Loucy (cell line): ENCODE results near the gene HARS1.

Experiments
- H2AFZ ChIP-seq: fragments of 200-600 bp; sonication (generic); 2 replicates; pipeline ENCODE4 v1.6.0; 2016; ENCODE audit warnings: antibody characterized with exemption, mild to moderate bottlenecking, low read length, moderate library complexity
- H3F3A ChIP-seq: fragments of 200-600 bp; 2 replicates; pipeline ENCODE4 v1.6.0; 2016; ENCODE audit warnings: antibody characterized with exemption, low read depth, mild to moderate bottlenecking
- H3K27me3 ChIP-seq: fragments of 200-600 bp; sonication (generic); 2 replicates; pipeline ENCODE4 v1.6.1; 2014; ENCODE audit warnings: low read length, mild to moderate bottlenecking; ENCODE audit not compliant: insufficient read depth, poor library complexity, severe bottlenecking
- H3K36me3 ChIP-seq: fragments of 200-600 bp; sonication (generic); 2 replicates; pipeline ENCODE4 v1.6.1; 2016; ENCODE audit warnings: low read length; ENCODE audit not compliant: insufficient read depth
- H3K4me1 ChIP-seq: fragments of 200-600 bp; sonication (generic); 2 replicates; pipeline ENCODE4 v1.5.1; 2014; ENCODE audit warnings: low read length, mild to moderate bottlenecking; ENCODE audit not compliant: insufficient read depth, poor library complexity, severe bottlenecking
- H3K4me2 ChIP-seq: fragments of 200-600 bp; sonication (generic); 2 replicates; pipeline ENCODE4 v1.6.0; 2014; ENCODE audit warnings: antibody characterized with exemption, low read length, low read depth, mild to moderate bottlenecking; ENCODE audit not compliant: poor library complexity, severe bottlenecking
- H3K4me3 ChIP-seq: fragments of 200-600 bp; sonication (generic); 2 replicates; pipeline ENCODE4 v1.5.1; 2014; ENCODE audit warnings: low read length, mild to moderate bottlenecking, mixed read lengths; ENCODE audit not compliant: poor library complexity, severe bottlenecking
- H3K79me2 ChIP-seq: fragments of 200-600 bp; sonication (generic); 2 replicates; pipeline ENCODE4 v1.6.1; 2014; ENCODE audit warnings: low read length; ENCODE audit not compliant: insufficient read depth
- H3K9ac ChIP-seq: fragments of 200-600 bp; sonication (generic); 2 replicates; pipeline ENCODE4 v1.6.0; 2014; ENCODE audit warnings: mild to moderate bottlenecking, low read depth, low read length, moderate library complexity; ENCODE audit not compliant: poor library complexity, severe bottlenecking
- H3K9me2 ChIP-seq: fragments of 200-600 bp; sonication (generic); replicated peaks from 2 replicates; pipeline ENCODE4 v1.6.1; 2016; ENCODE audit warnings: low read depth, low read length, mixed read lengths
- H3K9me3 ChIP-seq: fragments of 200-600 bp; sonication (generic); 2 replicates; pipeline ENCODE4 v1.6.1; 2014; ENCODE audit warnings: mild to moderate bottlenecking, antibody characterized with exemption, low read length, low read depth; ENCODE audit not compliant: insufficient read depth
- H4K20me1 ChIP-seq: fragments of 200-600 bp; sonication (generic); 2 replicates; pipeline ENCODE4 v1.6.0; 2014; ENCODE audit warnings: antibody characterized with exemption, low read length, mild to moderate bottlenecking; ENCODE audit not compliant: insufficient read depth, poor library complexity, severe bottlenecking
- EZH2phosphoT487 ChIP-seq: fragments of 200-600 bp; IDR thresholded peaks from 2 replicates; pipeline ENCODE4 v1.6.1; 2018; ENCODE audit warnings: antibody characterized with exemption, mild to moderate bottlenecking, moderate library complexity, borderline replicate concordance
- TF ChIP-seq, protein P1 (sequence below): fragments of 200-600 bp; sonication (generic); conservative IDR thresholded peaks from 2 replicates; pipeline ENCODE4 v1.5.1; 2014; ENCODE audit warnings: mild to moderate bottlenecking, antibody characterized with exemption, low read length

HARS1 gene

DNA sequence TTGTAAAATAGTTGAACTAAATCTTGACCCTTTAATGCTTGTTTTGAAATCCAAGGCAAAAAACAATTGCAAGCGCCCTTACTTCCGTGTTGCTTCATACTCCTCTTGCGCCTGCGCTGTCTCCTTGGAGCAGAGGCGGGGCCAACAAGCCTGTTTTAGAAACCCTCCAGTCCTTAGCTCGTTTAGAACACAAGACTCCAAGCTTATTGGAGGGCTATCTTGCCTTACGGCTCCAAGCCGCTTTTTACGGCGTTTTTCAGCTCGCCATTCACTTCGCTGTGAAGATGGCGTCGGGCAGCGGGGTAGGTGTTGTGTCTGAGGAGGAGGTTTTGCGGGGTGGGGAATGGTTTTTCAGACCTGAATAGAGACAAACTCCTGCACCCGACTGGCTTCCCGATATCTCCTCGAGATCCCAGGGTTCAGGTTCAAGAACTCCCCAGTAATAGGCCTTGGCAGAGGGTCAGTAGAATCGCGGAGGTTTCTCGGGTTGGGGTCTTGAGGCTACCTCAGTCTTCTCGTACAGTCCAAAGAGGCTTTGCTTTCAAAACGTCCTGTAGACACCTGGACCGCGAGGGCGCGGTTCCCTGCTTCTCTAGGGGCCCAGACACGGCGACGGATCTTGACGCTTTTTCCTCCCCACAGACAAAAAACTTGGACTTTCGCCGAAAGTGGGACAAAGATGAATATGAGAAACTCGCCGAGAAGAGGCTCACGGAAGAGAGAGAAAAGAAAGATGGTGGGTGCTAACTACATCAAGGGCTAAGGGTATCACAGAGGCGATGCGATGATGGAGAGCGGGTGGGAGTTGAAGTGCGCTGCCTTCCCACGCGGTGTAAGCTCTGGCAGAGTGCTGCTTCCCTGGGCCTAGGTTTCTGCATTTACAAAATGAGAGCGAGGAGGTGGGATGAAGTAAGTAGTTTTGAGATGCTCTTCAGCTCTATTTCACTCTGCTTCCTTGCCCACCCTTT lies 9.3 kb upstream of the HARS1 start, which contains the start of gene ZMAT2:
Gene ZMAT2, plus strand, starts transcription at position 271 of the 968 bp plus-strand sequence. Its CDS starts 14 bp downstream, at position 285.
- Histone ChIP-seq H4K20me1 (peaks cover 12% of the 10 kb centered on the region), H3K9ac (peak within 1 kb of the TSS; percentile 78), H3F3A (no peaks in the 10 kb centered on the region), H3K9me3 (no peaks in the 10 kb centered on the region), H3K9me2 (no peaks in the 10 kb centered on the region), H3K36me3 (peaks cover 70% of the 10 kb centered on the region), H3K79me2 (peaks cover 20% of the 10 kb centered on the region), H3K4me2 (peak within 1 kb of the TSS; percentile 98), H3K27me3 (no peaks in the 10 kb centered on the region), H3K4me3 (peak within 1 kb of the TSS; percentile 86), H2AFZ (peak within 1 kb of the TSS; percentile 58), H3K4me1 (peaks cover 17% of the 10 kb centered on the region)
- no peak for TF ChIP-seq EZH2phosphoT487
- TF ChIP-seq, protein P1, sequence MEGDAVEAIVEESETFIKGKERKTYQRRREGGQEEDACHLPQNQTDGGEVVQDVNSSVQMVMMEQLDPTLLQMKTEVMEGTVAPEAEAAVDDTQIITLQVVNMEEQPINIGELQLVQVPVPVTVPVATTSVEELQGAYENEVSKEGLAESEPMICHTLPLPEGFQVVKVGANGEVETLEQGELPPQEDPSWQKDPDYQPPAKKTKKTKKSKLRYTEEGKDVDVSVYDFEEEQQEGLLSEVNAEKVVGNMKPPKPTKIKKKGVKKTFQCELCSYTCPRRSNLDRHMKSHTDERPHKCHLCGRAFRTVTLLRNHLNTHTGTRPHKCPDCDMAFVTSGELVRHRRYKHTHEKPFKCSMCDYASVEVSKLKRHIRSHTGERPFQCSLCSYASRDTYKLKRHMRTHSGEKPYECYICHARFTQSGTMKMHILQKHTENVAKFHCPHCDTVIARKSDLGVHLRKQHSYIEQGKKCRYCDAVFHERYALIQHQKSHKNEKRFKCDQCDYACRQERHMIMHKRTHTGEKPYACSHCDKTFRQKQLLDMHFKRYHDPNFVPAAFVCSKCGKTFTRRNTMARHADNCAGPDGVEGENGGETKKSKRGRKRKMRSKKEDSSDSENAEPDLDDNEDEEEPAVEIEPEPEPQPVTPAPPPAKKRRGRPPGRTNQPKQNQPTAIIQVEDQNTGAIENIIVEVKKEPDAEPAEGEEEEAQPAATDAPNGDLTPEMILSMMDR = no peak

- no peak for TF ChIP-seq EZH2phosphoT487
- TF ChIP-seq, protein P1 = no peak
- Histone ChIP-seq H3F3A (no peaks in the 10 kb centered on the region), H3K4me1 (peaks cover 21% of the 10 kb centered on the region), H3K9ac (no peak overlapping the region), H2AFZ (no peak overlapping the region), H4K20me1 (peaks cover 20% of the 10 kb centered on the region), H3K9me3 (no peaks in the 10 kb centered on the region), H3K9me2 (no peaks in the 10 kb centered on the region), H3K4me3 (no peak overlapping the region), H3K4me2 (no peak overlapping the region), H3K36me3 (peaks cover 47% of the 10 kb centered on the region; the same call in 1 of the 2 replicates), H3K79me2 (peaks cover 46% of the 10 kb centered on the region), H3K27me3 (no peaks in the 10 kb centered on the region)
Measured at GRCh38 chr5:140696891-140697492, 5.8 kb upstream of the HARS1 start.

DNA sequence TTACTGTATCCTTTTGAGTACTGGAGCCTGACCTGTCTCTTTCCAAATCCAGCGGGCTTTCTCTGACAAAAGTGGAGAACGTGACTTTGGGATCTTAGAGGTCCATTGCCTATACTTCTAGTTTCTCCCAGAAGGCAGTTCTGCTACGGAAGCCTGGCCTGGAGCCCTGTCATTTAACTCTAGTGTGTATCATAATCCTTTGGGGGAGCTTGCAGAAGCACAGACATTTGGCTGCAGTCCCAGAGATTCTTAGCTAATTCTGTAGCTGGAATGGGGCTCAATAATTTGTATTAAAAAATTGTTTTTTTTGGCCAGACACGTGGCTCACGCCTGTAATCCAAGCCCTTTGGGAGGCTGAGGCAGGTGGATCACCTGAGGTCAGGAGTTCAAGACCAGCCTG lies 3.1 kb upstream of the HARS1 start:
- Histone ChIP-seq H3K79me2 (peaks cover 51% of the 10 kb centered on the region), H3K9ac (no peak overlapping the region), H3F3A (no peaks in the 10 kb centered on the region), H3K9me3 (no peaks in the 10 kb centered on the region), H3K4me2 (peak overlapping the region; percentile 82), H3K36me3 (peaks cover 44% of the 10 kb centered on the region; the same call in 1 of the 2 replicates), H2AFZ (no peak overlapping the region), H3K27me3 (no peaks in the 10 kb centered on the region), H3K9me2 (no peaks in the 10 kb centered on the region), H3K4me1 (peaks cover 13% of the 10 kb centered on the region), H3K4me3 (no peak overlapping the region), H4K20me1 (peaks cover 13% of the 10 kb centered on the region)
- TF ChIP-seq, protein P1 = no peak
- TF ChIP-seq EZH2phosphoT487 = no peak
